Measurements from ENCODE around the gene PKHD1. TPM values are rescaled to one million over a fixed set of nuclear protein-coding genes. Genes with fewer than 3 reads are reported as not detected.

PKHD1 gene
- total RNA-seq, 6 experiments from 2014 or later: 1.2 to 3.0 (median 2.3) TPM

- WGBS (ENCODE audit: insufficient coverage, low coverage, low lambda C conversion rate, missing lambda C conversion rate): 50% methylated on average over 3 of the region's 3 CpGs
- no peaks in the 10 kb centered on the region for H3K36me3 ChIP-seq
- no peak overlapping the region for H3K4me3 ChIP-seq
- ATAC-seq: no peak
- no peaks in the 10 kb centered on the region for H3K4me1 ChIP-seq
- H3K9me3 ChIP-seq: no peaks in the 10 kb centered on the region
- H3K27me3 ChIP-seq: no peaks in the 10 kb centered on the region
- H3K27ac ChIP-seq: no peak overlapping the region
- no peak for TF ChIP-seq POLR2A (IDR thresholded peaks at IDR 0.05)
- no peak for TF ChIP-seq CTCF (IDR thresholded peaks at IDR 0.05)
- intact Hi-C loops (cut with DNase I): no loop called here
- no peak for DNase-seq
Measured at GRCh38 chr6:52134011-52134410, 46.6 kb upstream of the PKHD1 start.

GRCh38 chr6:52133324-52133723 is 45.9 kb upstream of the PKHD1 start:
- DNase-seq (no peak), ATAC-seq (no peak)
- intact Hi-C loops (cut with DNase I): no loop called here
- Histone ChIP-seq H3K36me3 (no peaks in the 10 kb centered on the region), H3K27me3 (no peaks in the 10 kb centered on the region), H3K9me3 (no peaks in the 10 kb centered on the region), H3K27ac (no peak overlapping the region), H3K4me3 (no peak overlapping the region), H3K4me1 (no peaks in the 10 kb centered on the region)
- TF ChIP-seq POLR2A (IDR thresholded peaks at IDR 0.05) (no peak), CTCF (IDR thresholded peaks at IDR 0.05) (no peak)
- 56% methylated on average over 1 of the region's 2 CpGs for WGBS (ENCODE audit: insufficient coverage, low coverage, low lambda C conversion rate, missing lambda C conversion rate)

GRCh38 chr6:52132292-52132691 is 44.9 kb upstream of the PKHD1 start:
- no peak overlapping the region for H3K4me3 ChIP-seq
- no peak overlapping the region for H3K27ac ChIP-seq
- WGBS (ENCODE audit: insufficient coverage, low coverage, low lambda C conversion rate, missing lambda C conversion rate): 67% methylated on average over 2 of the region's 2 CpGs
- TF ChIP-seq CTCF (IDR thresholded peaks at IDR 0.05) (no peak), POLR2A (IDR thresholded peaks at IDR 0.05) (no peak)
- no peaks in the 10 kb centered on the region for H3K27me3 ChIP-seq
- H3K36me3 ChIP-seq: no peaks in the 10 kb centered on the region
- intact Hi-C loops (cut with DNase I): no loop called here
- H3K4me1 ChIP-seq: no peaks in the 10 kb centered on the region
- DNase-seq: no peak
- no peak for ATAC-seq
- no peaks in the 10 kb centered on the region for H3K9me3 ChIP-seq

GRCh38 chr6:52130440-52130839 is 43.0 kb upstream of the PKHD1 start:
- no peaks in the 10 kb centered on the region for H3K36me3 ChIP-seq
- no peak for DNase-seq
- H3K9me3 ChIP-seq: no peaks in the 10 kb centered on the region
- intact Hi-C loops (cut with DNase I): no loop called here
- whole genome bisulfite sequencing (ENCODE audit: insufficient coverage, low coverage, low lambda C conversion rate, missing lambda C conversion rate): 71% methylated on average over 1 of the region's 1 CpG
- H3K27ac ChIP-seq: no peak overlapping the region
- H3K4me1 ChIP-seq: peaks cover 0 to 11% (median 0%) of the 10 kb centered on the region in 4 donors
- TF ChIP-seq POLR2A (IDR thresholded peaks at IDR 0.05) (no peak), CTCF (IDR thresholded peaks at IDR 0.05) (no peak)
- H3K27me3 ChIP-seq: no peaks in the 10 kb centered on the region
- H3K4me3 ChIP-seq: no peak overlapping the region
- no peak for ATAC-seq

- H3K27ac ChIP-seq: no peak overlapping the region
- no peak for ATAC-seq
- intact Hi-C loops (cut with DNase I): no loop called here
- WGBS (ENCODE audit: insufficient coverage, low coverage, low lambda C conversion rate, missing lambda C conversion rate): 13% methylated on average over 1 of the region's 4 CpGs
- DNase-seq: no peak
- H3K4me1 ChIP-seq: peaks cover 0 to 32% (median 8%) of the 10 kb centered on the region in 4 donors
- H3K36me3 ChIP-seq: no peaks in the 10 kb centered on the region
- H3K9me3 ChIP-seq: no peaks in the 10 kb centered on the region
- no peak overlapping the region for H3K4me3 ChIP-seq
- H3K27me3 ChIP-seq: no peaks in the 10 kb centered on the region
- TF ChIP-seq CTCF (IDR thresholded peaks at IDR 0.05) (no peak), POLR2A (IDR thresholded peaks at IDR 0.05) (no peak)
Measured at GRCh38 chr6:52127957-52128356, 40.5 kb upstream of the PKHD1 start.
